H9 (cell line): Measurements from ENCODE around the gene SPOUT1. TPM values are rescaled to one million over a fixed set of nuclear protein-coding genes. Genes with fewer than 3 reads are reported as not detected.

ENCODE experiments used
- DNase-seq: peaks from one replicate; pipeline ENCODE4 v3.0.0-alpha.2; 2017
- H2AFZ ChIP-seq: one replicate; pipeline ENCODE4 v1.6.1; 2013; ENCODE audit warnings: mild to moderate bottlenecking, low read length, control low read depth, moderate library complexity
- H2AK5ac ChIP-seq: 2 replicates; pipeline ENCODE4 v1.6.1; 2013; ENCODE audit warnings: low read length, control low read depth, mixed read lengths; ENCODE audit not compliant: insufficient read length
- H2BK120ac ChIP-seq: one replicate; pipeline ENCODE4 v1.6.1; 2013; ENCODE audit warnings: low read depth, mild to moderate bottlenecking, low read length, control low read depth, inconsistent platforms; ENCODE audit not compliant: poor library complexity, severe bottlenecking
- H2BK12ac ChIP-seq: 2 replicates; pipeline ENCODE4 v1.6.1; 2013; ENCODE audit warnings: low read length, control low read depth, mixed read lengths, low read depth; ENCODE audit not compliant: insufficient read length
- H2BK15ac ChIP-seq: 2 replicates; pipeline ENCODE4 v1.6.1; 2013; ENCODE audit warnings: low read depth, low read length, control low read depth
- H2BK20ac ChIP-seq: one replicate; pipeline ENCODE4 v1.6.1; 2013; ENCODE audit warnings: low read depth, mild to moderate bottlenecking, low read length, control low read depth, inconsistent platforms; ENCODE audit not compliant: poor library complexity, severe bottlenecking
- H2BK5ac ChIP-seq: 2 replicates; pipeline ENCODE4 v1.6.1; 2013; ENCODE audit warnings: low read length, control low read depth, mixed read lengths; ENCODE audit not compliant: insufficient read length
- H3K14ac ChIP-seq: 2 replicates; pipeline ENCODE4 v1.6.1; 2013; ENCODE audit warnings: low read length, control low read depth; ENCODE audit not compliant: insufficient read depth
- H3K18ac ChIP-seq: 2 replicates; pipeline ENCODE4 v1.6.1; 2013; ENCODE audit warnings: low read depth, mild to moderate bottlenecking, mixed read lengths, low read length, control low read depth; ENCODE audit not compliant: insufficient read length
- H3K23ac ChIP-seq: 2 replicates; pipeline ENCODE4 v1.6.1; 2013; ENCODE audit warnings: low read length, control low read depth, mixed read lengths, low read depth; ENCODE audit not compliant: insufficient read length
- H3K23me2 ChIP-seq: 2 replicates; pipeline ENCODE4 v1.6.1; 2013; ENCODE audit warnings: low read depth, mild to moderate bottlenecking, mixed read lengths, low read length, control low read depth; ENCODE audit not compliant: insufficient read length, poor library complexity, severe bottlenecking
- H3K27ac ChIP-seq: 2 replicates; pipeline ENCODE4 v1.5.1; 2013; ENCODE audit warnings: low read length, control low read depth, mixed read lengths, low read depth; ENCODE audit not compliant: insufficient read length
- H3K27me3 ChIP-seq: 2 replicates; pipeline ENCODE4 v1.6.1; 2013; ENCODE audit warnings: low read length, control low read depth, inconsistent platforms; ENCODE audit not compliant: insufficient read depth
- H3K4ac ChIP-seq: 2 replicates; pipeline ENCODE4 v1.6.1; 2013; ENCODE audit warnings: low read depth, mild to moderate bottlenecking, control low read depth, inconsistent platforms, low read length, moderate library complexity
- H3K4me1 ChIP-seq: 2 replicates; pipeline ENCODE4 v1.6.1; 2013; ENCODE audit warnings: low read length, control low read depth, inconsistent platforms; ENCODE audit not compliant: insufficient read depth
- H3K4me2 ChIP-seq: 2 replicates; pipeline ENCODE4 v1.6.1; 2013; ENCODE audit warnings: low read length, control low read depth, mixed read lengths; ENCODE audit not compliant: insufficient read length, insufficient read depth
- H3K56ac ChIP-seq: 2 replicates; pipeline ENCODE4 v1.6.1; 2013; ENCODE audit warnings: low read depth, mild to moderate bottlenecking, mixed read lengths, low read length, control low read depth; ENCODE audit not compliant: insufficient read length
- H3K79me1 ChIP-seq: 2 replicates; pipeline ENCODE4 v1.6.1; 2013; ENCODE audit warnings: low read depth, mild to moderate bottlenecking, moderate library complexity, low read length, control low read depth, inconsistent platforms; ENCODE audit not compliant: insufficient read depth, poor library complexity, severe bottlenecking
- H3K79me2 ChIP-seq: 2 replicates; pipeline ENCODE4 v1.6.1; 2013; ENCODE audit warnings: low read length, control low read depth, inconsistent platforms; ENCODE audit not compliant: insufficient read depth
- H3K9ac ChIP-seq: 2 replicates; pipeline ENCODE4 v1.6.1; 2013; ENCODE audit warnings: low read length, control low read depth, mixed read lengths; ENCODE audit not compliant: insufficient read length; ENCODE audit errors: extremely low read depth
- H3K9me3 ChIP-seq: one replicate; pipeline ENCODE4 v1.6.1; 2013; ENCODE audit warnings: low read depth, low read length, inconsistent platforms; ENCODE audit not compliant: control insufficient read depth
- H3T11ph ChIP-seq: one replicate; pipeline ENCODE4 v1.6.1; 2013; ENCODE audit warnings: mild to moderate bottlenecking, low read length, control low read depth, inconsistent platforms
- H4K20me1 ChIP-seq: one replicate; pipeline ENCODE4 v1.6.1; 2013; ENCODE audit not compliant: control insufficient read depth, insufficient read length, insufficient read depth
- H4K5ac ChIP-seq: 2 replicates; pipeline ENCODE4 v1.6.1; 2013; ENCODE audit warnings: low read depth, mild to moderate bottlenecking, mixed read lengths, low read length, control low read depth; ENCODE audit not compliant: insufficient read length
- H4K8ac ChIP-seq: replicated peaks from 2 replicates; pipeline ENCODE4 v1.6.1; 2013; ENCODE audit warnings: low read length, control low read depth, mixed read lengths, low read depth; ENCODE audit not compliant: insufficient read length
- H4K91ac ChIP-seq: 2 replicates; pipeline ENCODE4 v1.6.1; 2013; ENCODE audit warnings: low read depth, mild to moderate bottlenecking, moderate library complexity, mixed read lengths, low read length, control low read depth; ENCODE audit not compliant: insufficient read length
- H3K27ac Mint-ChIP-seq, 3 experiments: 2 replicates in 2 of 3; 3 replicates in 1 of 3; pipeline ENCODE4 v1.8.0; 2020 to 2021; ENCODE audit warnings: mixed read lengths in 3 of 3, mild to moderate bottlenecking in 1 of 3, moderate library complexity in 1 of 3
- H3K27me3 Mint-ChIP-seq: 2 replicates; pipeline ENCODE4 v1.8.0; 2021; ENCODE audit warnings: low read depth, mild to moderate bottlenecking, moderate library complexity, mixed read lengths
- H3K36me3 Mint-ChIP-seq, 3 experiments: 2 replicates in 2 of 3; 3 replicates in 1 of 3; pipeline ENCODE4 v1.8.0; 2020 to 2021; ENCODE audit warnings: low read depth in 3 of 3, mixed read lengths in 3 of 3; ENCODE audit not compliant: insufficient read depth in 1 of 3
- H3K4me1 Mint-ChIP-seq, 2 experiments: 2 replicates each; pipeline ENCODE4 v1.8.0; 2020; ENCODE audit warnings: mixed read lengths in 2 of 2
- H3K4me3 Mint-ChIP-seq, 2 experiments: 2 replicates in 1 of 2; 3 replicates in 1 of 2; pipeline ENCODE4 v1.8.0; 2020 to 2021; ENCODE audit warnings: mild to moderate bottlenecking in 2 of 2, mixed read lengths in 2 of 2, moderate library complexity in 1 of 2
- H3K9me3 Mint-ChIP-seq, 2 experiments: 2 replicates in 1 of 2; 3 replicates in 1 of 2; pipeline ENCODE4 v1.8.0; 2020; ENCODE audit warnings: mild to moderate bottlenecking in 2 of 2, mixed read lengths in 2 of 2, moderate library complexity in 1 of 2
- WGBS: extraction: QIAGEN DNeasy Blood & Tissue Kit; methylation state at CpG from one replicate; pipeline ENCODE4 v1.1.7; 2013; ENCODE audit warnings: missing lambda C conversion rate, low lambda C conversion rate, mixed read lengths; ENCODE audit not compliant: insufficient read length; ENCODE audit errors: extremely low coverage; 5-methylcytosine and 5-hydroxymethylcytosine counted together
- total RNA-seq: library from RNA; stranded (reverse); gene quantifications from 2 replicates; pipeline ENCODE4 v1.2.1, GENCODE V29; 2021
- TF ChIP-seq, protein P1 (sequence below): fragments of 200-600 bp; sonication (generic); conservative IDR thresholded peaks from 3 replicates; pipeline ENCODE4 v1.8.0; 2021; ENCODE audit warnings: antibody characterized with exemption, mild to moderate bottlenecking

SPOUT1 gene
- total RNA-seq, 1 experiment from 2014 or later, result 86.3 TPM

- H2BK120ac ChIP-seq, result no peak within 1 kb of the TSS
- no peaks in the 10 kb centered on the region for H3K4me1 ChIP-seq
- no peak within 1 kb of the TSS for H4K8ac ChIP-seq
- no peak within 1 kb of the TSS for H2AK5ac ChIP-seq
- no peaks in the 10 kb centered on the region for H3K27me3 ChIP-seq
- no peak within 1 kb of the TSS for H3K4ac ChIP-seq
- no peaks in the 10 kb centered on the region for H3K79me2 ChIP-seq
- H2AFZ ChIP-seq, result no peak within 1 kb of the TSS
- Mint-ChIP-seq H3K27me3 (no peaks in the 10 kb centered on the region; the same call in none of the 2 replicates), H3K9me3 (no peaks in the 10 kb centered on the region), H3K4me1 (peaks cover 11 to 12% of the 10 kb centered on the region in 2 experiments), H3K36me3 (peaks cover 8 to 23% (median 21%) of the 10 kb centered on the region in 3 experiments; a peak in 6 of 7 replicates), H3K27ac (peak within 1 kb of the TSS in 2 of 3 experiments; percentile 77 to 89; a peak in 3 of 7 replicates), H3K4me3 (peak within 1 kb of the TSS; percentile 68 to 83)
- no peak within 1 kb of the TSS for H3K9ac ChIP-seq
- no peak within 1 kb of the TSS for H2BK15ac ChIP-seq
- peak within 1 kb of the TSS; percentile 56 for H3K4me2 ChIP-seq
- H3K56ac ChIP-seq, result no peak within 1 kb of the TSS
- no peak within 1 kb of the TSS for H3K23ac ChIP-seq
- H3K23me2 ChIP-seq, result peaks cover 11% of the 10 kb centered on the region
- H3K27ac ChIP-seq, result no peak within 1 kb of the TSS
- no peak within 1 kb of the TSS for H2BK20ac ChIP-seq
- H3K18ac ChIP-seq, result peak within 1 kb of the TSS; percentile 76
- H3K79me1 ChIP-seq, result no peaks in the 10 kb centered on the region
- no peaks in the 10 kb centered on the region for H3K9me3 ChIP-seq
- H2BK12ac ChIP-seq, result no peak within 1 kb of the TSS
- no peak within 1 kb of the TSS for H4K91ac ChIP-seq
- no peak within 1 kb of the TSS for H4K5ac ChIP-seq
- peak; percentile 99 for DNase-seq
- WGBS, result no CpG with 5 or more reads among the region's 70 CpGs
- no peaks in the 10 kb centered on the region for H4K20me1 ChIP-seq
- H3K14ac ChIP-seq, result peak within 1 kb of the TSS; percentile 78; the same call in 1 of the 2 replicates
- no peak within 1 kb of the TSS for H2BK5ac ChIP-seq
- TF ChIP-seq, protein P1, sequence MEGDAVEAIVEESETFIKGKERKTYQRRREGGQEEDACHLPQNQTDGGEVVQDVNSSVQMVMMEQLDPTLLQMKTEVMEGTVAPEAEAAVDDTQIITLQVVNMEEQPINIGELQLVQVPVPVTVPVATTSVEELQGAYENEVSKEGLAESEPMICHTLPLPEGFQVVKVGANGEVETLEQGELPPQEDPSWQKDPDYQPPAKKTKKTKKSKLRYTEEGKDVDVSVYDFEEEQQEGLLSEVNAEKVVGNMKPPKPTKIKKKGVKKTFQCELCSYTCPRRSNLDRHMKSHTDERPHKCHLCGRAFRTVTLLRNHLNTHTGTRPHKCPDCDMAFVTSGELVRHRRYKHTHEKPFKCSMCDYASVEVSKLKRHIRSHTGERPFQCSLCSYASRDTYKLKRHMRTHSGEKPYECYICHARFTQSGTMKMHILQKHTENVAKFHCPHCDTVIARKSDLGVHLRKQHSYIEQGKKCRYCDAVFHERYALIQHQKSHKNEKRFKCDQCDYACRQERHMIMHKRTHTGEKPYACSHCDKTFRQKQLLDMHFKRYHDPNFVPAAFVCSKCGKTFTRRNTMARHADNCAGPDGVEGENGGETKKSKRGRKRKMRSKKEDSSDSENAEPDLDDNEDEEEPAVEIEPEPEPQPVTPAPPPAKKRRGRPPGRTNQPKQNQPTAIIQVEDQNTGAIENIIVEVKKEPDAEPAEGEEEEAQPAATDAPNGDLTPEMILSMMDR, result peak; percentile 69
- no peak within 1 kb of the TSS for H3T11ph ChIP-seq
Measured at GRCh38 chr9:128818099-128818838, 11.3 kb downstream of the SPOUT1 start, which contains the start of gene ENDOG. Gene ENDOG (plus strand): TSS chr9:128818500. CDS start chr9:128818685, 185 bp downstream.
